HuH-7.5 (cell line): Measurements from ENCODE around the gene KRTAP10-10.
"Not testable (repeated sequence)": the region's sequence is repeated elsewhere in the genome, so short reads cannot be mapped to it uniquely, and the experiment has no call there.

Experiments used
- DNase-seq: peaks from one replicate; pipeline ENCODE4 v3.0.0; 2011; ENCODE audit warnings: low spot score

The KRTAP10-10 gene

GRCh38 chr21:44603109-44603875 is 33.9 kb upstream of the KRTAP10-10 start:
- DNase-seq, result no peak

- no peak for DNase-seq
These were observed 33.2 kb upstream of the KRTAP10-10 start for GRCh38 chr21:44603911-44604310.

- DNase-seq, result no peak
These were observed 30.7 kb upstream of the KRTAP10-10 start for GRCh38 chr21:44606495-44606894.

- DNase-seq, result no peak
These were observed 28.0 kb upstream of the KRTAP10-10 start for GRCh38 chr21:44609193-44609592.

- not testable (repeated sequence) for DNase-seq
These were observed 26.9 kb upstream of the KRTAP10-10 start for GRCh38 chr21:44610157-44610843.

- DNase-seq, result no peak
These were observed 25.6 kb upstream of the KRTAP10-10 start for GRCh38 chr21:44611551-44611950.

GRCh38 chr21:44612029-44612486 is 25.1 kb upstream of the KRTAP10-10 start, which contains the start of gene KRTAP10-8:
KRTAP10-8 (plus strand) TSS chr21:44612079; CDS start chr21:44612101, 22 bp downstream.
- no peak for DNase-seq

GRCh38 chr21:44612669-44613229 is 24.4 kb upstream of the KRTAP10-10 start:
- DNase-seq, result no peak

GRCh38 chr21:44613386-44614155 is 23.6 kb upstream of the KRTAP10-10 start:
- DNase-seq, result no peak

- no peak for DNase-seq
These were observed 23.0 kb upstream of the KRTAP10-10 start for GRCh38 chr21:44614161-44614631.

- no peak for DNase-seq
These were observed 22.2 kb upstream of the KRTAP10-10 start for GRCh38 chr21:44614961-44615391.

- DNase-seq, result no peak
These were observed 21.7 kb upstream of the KRTAP10-10 start for GRCh38 chr21:44615466-44615865.

- no peak for DNase-seq
These were observed 21.1 kb upstream of the KRTAP10-10 start for GRCh38 chr21:44615911-44616590.

- no peak for DNase-seq
These were observed 20.6 kb upstream of the KRTAP10-10 start for GRCh38 chr21:44616591-44616926.

- DNase-seq, result no peak
These were observed 20.1 kb upstream of the KRTAP10-10 start for GRCh38 chr21:44617071-44617501.

- DNase-seq, result peak; percentile 29
These were observed 18.7 kb upstream of the KRTAP10-10 start for GRCh38 chr21:44618504-44618903.

GRCh38 chr21:44618909-44619308 is 18.2 kb upstream of the KRTAP10-10 start:
- no peak for DNase-seq

- no peak for DNase-seq
These were observed 17.3 kb upstream of the KRTAP10-10 start for GRCh38 chr21:44619886-44620285.

- DNase-seq, result no peak
These were observed 13.6 kb upstream of the KRTAP10-10 start for GRCh38 chr21:44623575-44623974.

- no peak for DNase-seq
These were observed 11.4 kb upstream of the KRTAP10-10 start for GRCh38 chr21:44625756-44626155.

GRCh38 chr21:44626262-44626661 is 10.9 kb upstream of the KRTAP10-10 start:
- no peak for DNase-seq
